B cell (primary cell): ENCODE measurements around the gene TMEM244. TPM values are rescaled to one million over a fixed set of nuclear protein-coding genes. Genes with fewer than 3 reads are reported as not detected.

Source experiments
- ATAC-seq: fragments of 200-7000 bp; cut with Tn5 transposase; one replicate; pipeline ENCODE4 v1.10.0; 2021; ENCODE audit warnings: low read depth, mild to moderate bottlenecking, moderate number of reproducible peaks, moderate library complexity
- CTCF ChIA-PET: fragments of 350-600 bp; sonication (Branson Sonifier 250); formaldehyde crosslinking; loops from one replicate; lab custom pipeline; 2021; ENCODE audit warnings: antibody characterized with exemption, inconsistent platforms; lab: Charles Lee
- POLR2A ChIA-PET: fragments of 350-600 bp; sonication (Branson Sonifier 250); formaldehyde crosslinking; loops from one replicate; lab custom pipeline; 2021; ENCODE audit warnings: antibody characterized with exemption; lab: Charles Lee
- DNase-seq: peaks from one replicate; pipeline ENCODE4 v3.0.0; 2013
- H2AFZ ChIP-seq: 2 replicates; pipeline ENCODE4 v1.6.1; 2012; ENCODE audit warnings: mild to moderate bottlenecking, low read depth, low read length; ENCODE audit not compliant: insufficient read depth, poor library complexity, severe bottlenecking
- H3K27ac ChIP-seq, 2 donors: 1 replicate in 1 of 2; 2 replicates in 1 of 2; pipeline ENCODE4 v1.5.1; 2012 to 2013; ENCODE audit warnings: low read length in 2 of 2, mild to moderate bottlenecking in 2 of 2, moderate library complexity in 1 of 2
- H3K27me3 ChIP-seq, 4 experiments: fragments of 200-600 bp in 1 of 4; sonication (generic) in 1 of 4; replicated peaks in 1 of 4; 1 replicate in 2 of 4; 2 replicates in 2 of 4; pipeline versions ENCODE4 v1.6.1 to v1.7.0; 2013 to 2016; ENCODE audit warnings: low read length in 3 of 4, mild to moderate bottlenecking in 2 of 4, mixed read lengths in 1 of 4, moderate library complexity in 1 of 4; ENCODE audit not compliant: insufficient read depth in 4 of 4, control insufficient read depth in 3 of 4; ENCODE audit errors: control extremely low read depth in 1 of 4
- H3K36me3 ChIP-seq, 2 experiments: replicated peaks in 1 of 2; 1 replicate in 1 of 2; 2 replicates in 1 of 2; pipeline versions ENCODE4 v1.6.1 to v1.7.1; 2013; ENCODE audit warnings: low read length in 1 of 2; ENCODE audit not compliant: insufficient read depth in 2 of 2, control insufficient read depth in 1 of 2; ENCODE audit errors: control extremely low read depth in 1 of 2, extremely low read depth in 1 of 2
- H3K4me1 ChIP-seq, 2 donors: fragments of 200-600 bp in 1 of 2; sonication (generic) in 1 of 2; 1 replicate in 1 of 2; 2 replicates in 1 of 2; pipeline versions ENCODE4 v1.5.1 to v1.6.1; 2013 to 2017; ENCODE audit warnings: low read length in 2 of 2; ENCODE audit not compliant: control insufficient read depth in 2 of 2, insufficient read depth in 2 of 2
- H3K4me2 ChIP-seq: replicated peaks from 2 replicates; pipeline ENCODE3; 2012; ENCODE audit warnings: mild to moderate bottlenecking, low read depth, low read length; ENCODE audit not compliant: poor library complexity, severe bottlenecking
- H3K4me3 ChIP-seq, 5 experiments: fragments of 200-600 bp in 1 of 5; sonication (generic) in 1 of 5; 1 replicate in 3 of 5; 2 replicates in 2 of 5; pipeline versions ENCODE4 v1.5.1 to v1.7.0; 2011 to 2016; ENCODE audit warnings: low read length in 4 of 5, mild to moderate bottlenecking in 4 of 5, low read depth in 2 of 5, control low read depth in 1 of 5, moderate library complexity in 1 of 5; ENCODE audit not compliant: insufficient read depth in 1 of 5; ENCODE audit errors: control extremely low read depth in 1 of 5, extremely low read depth in 1 of 5
- H3K79me2 ChIP-seq: fragments of 200-600 bp; sonication (generic); one replicate; pipeline ENCODE4 v1.6.0; 2016; ENCODE audit warnings: low read length; ENCODE audit not compliant: control insufficient read depth, insufficient read depth
- H3K9ac ChIP-seq: fragments of 200-600 bp; sonication (generic); 2 replicates; pipeline ENCODE4 v1.6.1; 2017; ENCODE audit warnings: mild to moderate bottlenecking, low read length, moderate library complexity
- H3K9me3 ChIP-seq, 3 donors: one replicate each; pipeline versions ENCODE4 v1.6.1 to v1.7.1; 2013; ENCODE audit warnings: low read length in 2 of 3; ENCODE audit not compliant: control insufficient read depth in 2 of 3, insufficient read depth in 1 of 3; ENCODE audit errors: control extremely low read depth in 1 of 3
- H4K20me1 ChIP-seq: 2 replicates; pipeline ENCODE4 v1.6.0; 2012; ENCODE audit warnings: mild to moderate bottlenecking, low read length; ENCODE audit not compliant: insufficient read depth, control insufficient read depth, poor library complexity, severe bottlenecking
- H3K27ac Mint-ChIP-seq: one replicate; pipeline ENCODE4 v1.8.0; 2021; ENCODE audit warnings: mixed read lengths
- H3K27me3 Mint-ChIP-seq: one replicate; pipeline ENCODE4 v1.8.0; 2021; ENCODE audit warnings: mixed read lengths
- H3K4me1 Mint-ChIP-seq: one replicate; pipeline ENCODE4 v1.8.0; 2021; ENCODE audit warnings: mixed read lengths
- H3K4me3 Mint-ChIP-seq: one replicate; pipeline ENCODE4 v1.8.0; 2021; ENCODE audit warnings: mixed read lengths
- H3K9me3 Mint-ChIP-seq: one replicate; pipeline ENCODE4 v1.8.0; 2022; ENCODE audit warnings: mixed read lengths; ENCODE audit not compliant: insufficient read depth
- CTCF ChIP-seq: fragments of 200-600 bp; IDR thresholded peaks from one replicate; pipeline ENCODE4 v1.8.0; 2022; ENCODE audit warnings: antibody characterized with exemption, mild to moderate bottlenecking
- EZH2 ChIP-seq: IDR thresholded peaks from 2 replicates; pipeline ENCODE4 v1.6.1; 2012; ENCODE audit warnings: borderline replicate concordance, low read depth, mild to moderate bottlenecking, moderate library complexity, low read length; ENCODE audit not compliant: insufficient read depth, poor library complexity, severe bottlenecking
- WGBS: methylation state at CpG from one replicate; pipeline ENCODE4 v1.1.5; 2013; ENCODE audit warnings: missing lambda C conversion rate; ENCODE audit not compliant: insufficient coverage; 5-methylcytosine and 5-hydroxymethylcytosine counted together
- intact Hi-C: fragments of 100-400 bp; cut with micrococcal nuclease; formaldehyde crosslinking; loops from one replicate; pipeline ENCODE4 v1.10.0; 2022
- polyA plus RNA-seq: library from polyadenylated mRNA; depleted of rRNA; stranded (reverse); fragments of >200 nt; gene quantifications from 2 replicates; pipeline ENCODE4 v1.2.3, GENCODE V29; 2012
- total RNA-seq, 2 donors: library from RNA; stranded (reverse); fragments of 120-200 nt in 1 of 2; gene quantifications; 1 replicate in 1 of 2; 2 replicates in 1 of 2; pipeline versions ENCODE4 v1.2.3 to v1.2.4, GENCODE V29; 2013 to 2022

TMEM244 gene
- total and polyA plus RNA-seq, 2 donors (not counting 1 experiment from before 2014, with no cell fraction given) = not detected

DNA sequence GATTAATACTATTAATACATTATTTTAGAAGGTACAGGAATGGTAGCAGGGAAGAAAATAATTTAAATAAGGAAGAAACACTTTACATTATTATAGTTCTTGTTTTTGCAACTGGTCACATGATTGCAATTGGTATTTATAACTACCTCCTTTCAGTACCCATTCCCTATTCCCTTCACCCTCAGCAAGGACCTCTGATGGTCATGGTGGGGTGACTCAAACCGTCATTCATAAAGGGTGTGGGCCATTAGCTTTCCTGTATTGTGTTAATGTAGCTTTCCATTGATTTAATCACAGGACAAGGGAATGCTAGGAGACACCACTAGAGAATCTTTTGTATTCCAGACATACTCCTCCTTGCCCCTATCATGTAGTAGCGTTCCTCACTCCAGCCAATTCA, 47.2 kb upstream of the TMEM244 start:
- ATAC-seq (no peak), DNase-seq (no peak)
- Mint-ChIP-seq H3K27ac (no peak overlapping the region), H3K27me3 (no peaks in the 10 kb centered on the region), H3K9me3 (no peaks in the 10 kb centered on the region), H3K4me3 (no peak overlapping the region), H3K4me1 (peaks cover 2% of the 10 kb centered on the region)
- H3K36me3 ChIP-seq = no peaks in the 10 kb centered on the region
- no peak overlapping the region for H3K4me2 ChIP-seq
- ChIA-PET POLR2A (no interaction called here), CTCF (no interaction called here)
- no peak overlapping the region for H3K4me3 ChIP-seq
- intact Hi-C loops = no loop called here
- no peak for TF ChIP-seq EZH2
- no peak for TF ChIP-seq CTCF
- H3K79me2 ChIP-seq = no peaks in the 10 kb centered on the region
- H3K9me3 ChIP-seq = no peaks in the 10 kb centered on the region
- no peaks in the 10 kb centered on the region for H4K20me1 ChIP-seq
- no peaks in the 10 kb centered on the region for H3K27me3 ChIP-seq
- no peak overlapping the region for H3K27ac ChIP-seq
- H2AFZ ChIP-seq = no peak overlapping the region
- H3K9ac ChIP-seq = no peak overlapping the region
- no peaks in the 10 kb centered on the region for H3K4me1 ChIP-seq
- WGBS = no CpG with 5 or more reads among the region's 2 CpGs

- TF ChIP-seq CTCF = no peak
- no peak for TF ChIP-seq EZH2
- Histone ChIP-seq H3K9ac (no peak overlapping the region), H3K9me3 (no peaks in the 10 kb centered on the region), H3K79me2 (no peaks in the 10 kb centered on the region), H3K36me3 (no peaks in the 10 kb centered on the region), H3K4me1 (no peaks in the 10 kb centered on the region), H3K4me3 (no peak overlapping the region), H3K27me3 (no peaks in the 10 kb centered on the region), H3K4me2 (no peak overlapping the region), H4K20me1 (no peaks in the 10 kb centered on the region), H2AFZ (no peak overlapping the region), H3K27ac (no peak overlapping the region)
- ATAC-seq (no peak), DNase-seq (no peak)
- POLR2A ChIA-PET = no interaction called here
- peaks cover 4% of the 10 kb centered on the region for H3K27me3 Mint-ChIP-seq
- no peak overlapping the region for H3K27ac Mint-ChIP-seq
- 100% methylated on average over 1 of the region's 3 CpGs for WGBS
- no peaks in the 10 kb centered on the region for H3K9me3 Mint-ChIP-seq
- no peak overlapping the region for H3K4me3 Mint-ChIP-seq
- peaks cover 5% of the 10 kb centered on the region for H3K4me1 Mint-ChIP-seq
- CTCF ChIA-PET = interaction anchor here (1.0 kb wide), 1 partner anchor 407 kb away, joined by 3 read pairs; no protein-coding TSS in a partner anchor
- intact Hi-C loops = no loop called here
These were observed 45.5 kb upstream of the TMEM244 start for GRCh38 chr6:129906515-129907077.
